H9 (cell line): ENCODE measurements around the gene CRYBA1. TPM values are rescaled to one million over a fixed set of nuclear protein-coding genes. Genes with fewer than 3 reads are reported as not detected.

Experiments used
- DNase-seq: peaks from one replicate; pipeline ENCODE4 v3.0.0-alpha.2; 2017
- H2AFZ ChIP-seq: one replicate; pipeline ENCODE4 v1.6.1; 2013; ENCODE audit warnings: mild to moderate bottlenecking, low read length, control low read depth, moderate library complexity
- H2AK5ac ChIP-seq: 2 replicates; pipeline ENCODE4 v1.6.1; 2013; ENCODE audit warnings: low read length, control low read depth, mixed read lengths; ENCODE audit not compliant: insufficient read length
- H2BK120ac ChIP-seq: one replicate; pipeline ENCODE4 v1.6.1; 2013; ENCODE audit warnings: low read depth, mild to moderate bottlenecking, low read length, control low read depth, inconsistent platforms; ENCODE audit not compliant: poor library complexity, severe bottlenecking
- H2BK12ac ChIP-seq: 2 replicates; pipeline ENCODE4 v1.6.1; 2013; ENCODE audit warnings: low read length, control low read depth, mixed read lengths, low read depth; ENCODE audit not compliant: insufficient read length
- H2BK15ac ChIP-seq: 2 replicates; pipeline ENCODE4 v1.6.1; 2013; ENCODE audit warnings: low read depth, low read length, control low read depth
- H2BK20ac ChIP-seq: one replicate; pipeline ENCODE4 v1.6.1; 2013; ENCODE audit warnings: low read depth, mild to moderate bottlenecking, low read length, control low read depth, inconsistent platforms; ENCODE audit not compliant: poor library complexity, severe bottlenecking
- H2BK5ac ChIP-seq: 2 replicates; pipeline ENCODE4 v1.6.1; 2013; ENCODE audit warnings: low read length, control low read depth, mixed read lengths; ENCODE audit not compliant: insufficient read length
- H3K14ac ChIP-seq: 2 replicates; pipeline ENCODE4 v1.6.1; 2013; ENCODE audit warnings: low read length, control low read depth; ENCODE audit not compliant: insufficient read depth
- H3K18ac ChIP-seq: 2 replicates; pipeline ENCODE4 v1.6.1; 2013; ENCODE audit warnings: low read depth, mild to moderate bottlenecking, mixed read lengths, low read length, control low read depth; ENCODE audit not compliant: insufficient read length
- H3K23ac ChIP-seq: 2 replicates; pipeline ENCODE4 v1.6.1; 2013; ENCODE audit warnings: low read length, control low read depth, mixed read lengths, low read depth; ENCODE audit not compliant: insufficient read length
- H3K23me2 ChIP-seq: 2 replicates; pipeline ENCODE4 v1.6.1; 2013; ENCODE audit warnings: low read depth, mild to moderate bottlenecking, mixed read lengths, low read length, control low read depth; ENCODE audit not compliant: insufficient read length, poor library complexity, severe bottlenecking
- H3K27ac ChIP-seq: 2 replicates; pipeline ENCODE4 v1.5.1; 2013; ENCODE audit warnings: low read length, control low read depth, mixed read lengths, low read depth; ENCODE audit not compliant: insufficient read length
- H3K27me3 ChIP-seq: 2 replicates; pipeline ENCODE4 v1.6.1; 2013; ENCODE audit warnings: low read length, control low read depth, inconsistent platforms; ENCODE audit not compliant: insufficient read depth
- H3K4ac ChIP-seq: 2 replicates; pipeline ENCODE4 v1.6.1; 2013; ENCODE audit warnings: low read depth, mild to moderate bottlenecking, control low read depth, inconsistent platforms, low read length, moderate library complexity
- H3K4me1 ChIP-seq: 2 replicates; pipeline ENCODE4 v1.6.1; 2013; ENCODE audit warnings: low read length, control low read depth, inconsistent platforms; ENCODE audit not compliant: insufficient read depth
- H3K4me2 ChIP-seq: 2 replicates; pipeline ENCODE4 v1.6.1; 2013; ENCODE audit warnings: low read length, control low read depth, mixed read lengths; ENCODE audit not compliant: insufficient read length, insufficient read depth
- H3K56ac ChIP-seq: 2 replicates; pipeline ENCODE4 v1.6.1; 2013; ENCODE audit warnings: low read depth, mild to moderate bottlenecking, mixed read lengths, low read length, control low read depth; ENCODE audit not compliant: insufficient read length
- H3K79me1 ChIP-seq: 2 replicates; pipeline ENCODE4 v1.6.1; 2013; ENCODE audit warnings: low read depth, mild to moderate bottlenecking, moderate library complexity, low read length, control low read depth, inconsistent platforms; ENCODE audit not compliant: insufficient read depth, poor library complexity, severe bottlenecking
- H3K79me2 ChIP-seq: 2 replicates; pipeline ENCODE4 v1.6.1; 2013; ENCODE audit warnings: low read length, control low read depth, inconsistent platforms; ENCODE audit not compliant: insufficient read depth
- H3K9ac ChIP-seq: 2 replicates; pipeline ENCODE4 v1.6.1; 2013; ENCODE audit warnings: low read length, control low read depth, mixed read lengths; ENCODE audit not compliant: insufficient read length; ENCODE audit errors: extremely low read depth
- H3K9me3 ChIP-seq: one replicate; pipeline ENCODE4 v1.6.1; 2013; ENCODE audit warnings: low read depth, low read length, inconsistent platforms; ENCODE audit not compliant: control insufficient read depth
- H3T11ph ChIP-seq: one replicate; pipeline ENCODE4 v1.6.1; 2013; ENCODE audit warnings: mild to moderate bottlenecking, low read length, control low read depth, inconsistent platforms
- H4K20me1 ChIP-seq: one replicate; pipeline ENCODE4 v1.6.1; 2013; ENCODE audit not compliant: control insufficient read depth, insufficient read length, insufficient read depth
- H4K5ac ChIP-seq: 2 replicates; pipeline ENCODE4 v1.6.1; 2013; ENCODE audit warnings: low read depth, mild to moderate bottlenecking, mixed read lengths, low read length, control low read depth; ENCODE audit not compliant: insufficient read length
- H4K8ac ChIP-seq: replicated peaks from 2 replicates; pipeline ENCODE4 v1.6.1; 2013; ENCODE audit warnings: low read length, control low read depth, mixed read lengths, low read depth; ENCODE audit not compliant: insufficient read length
- H4K91ac ChIP-seq: 2 replicates; pipeline ENCODE4 v1.6.1; 2013; ENCODE audit warnings: low read depth, mild to moderate bottlenecking, moderate library complexity, mixed read lengths, low read length, control low read depth; ENCODE audit not compliant: insufficient read length
- H3K27ac Mint-ChIP-seq, 3 experiments: 2 replicates in 2 of 3; 3 replicates in 1 of 3; pipeline ENCODE4 v1.8.0; 2020 to 2021; ENCODE audit warnings: mixed read lengths in 3 of 3, mild to moderate bottlenecking in 1 of 3, moderate library complexity in 1 of 3
- H3K27me3 Mint-ChIP-seq: 2 replicates; pipeline ENCODE4 v1.8.0; 2021; ENCODE audit warnings: low read depth, mild to moderate bottlenecking, moderate library complexity, mixed read lengths
- H3K36me3 Mint-ChIP-seq, 3 experiments: 2 replicates in 2 of 3; 3 replicates in 1 of 3; pipeline ENCODE4 v1.8.0; 2020 to 2021; ENCODE audit warnings: low read depth in 3 of 3, mixed read lengths in 3 of 3; ENCODE audit not compliant: insufficient read depth in 1 of 3
- H3K4me1 Mint-ChIP-seq, 2 experiments: 2 replicates each; pipeline ENCODE4 v1.8.0; 2020; ENCODE audit warnings: mixed read lengths in 2 of 2
- H3K4me3 Mint-ChIP-seq, 2 experiments: 2 replicates in 1 of 2; 3 replicates in 1 of 2; pipeline ENCODE4 v1.8.0; 2020 to 2021; ENCODE audit warnings: mild to moderate bottlenecking in 2 of 2, mixed read lengths in 2 of 2, moderate library complexity in 1 of 2
- H3K9me3 Mint-ChIP-seq, 2 experiments: 2 replicates in 1 of 2; 3 replicates in 1 of 2; pipeline ENCODE4 v1.8.0; 2020; ENCODE audit warnings: mild to moderate bottlenecking in 2 of 2, mixed read lengths in 2 of 2, moderate library complexity in 1 of 2
- CTCF ChIP-seq: fragments of 200-600 bp; sonication (generic); conservative IDR thresholded peaks from 3 replicates; pipeline ENCODE4 v1.8.0; 2021; ENCODE audit warnings: antibody characterized with exemption, mild to moderate bottlenecking
- WGBS: extraction: QIAGEN DNeasy Blood & Tissue Kit; methylation state at CpG from one replicate; pipeline ENCODE4 v1.1.7; 2013; ENCODE audit warnings: missing lambda C conversion rate, low lambda C conversion rate, mixed read lengths; ENCODE audit not compliant: insufficient read length; ENCODE audit errors: extremely low coverage; 5-methylcytosine and 5-hydroxymethylcytosine counted together
- total RNA-seq: library from RNA; stranded (reverse); gene quantifications from 2 replicates; pipeline ENCODE4 v1.2.1, GENCODE V29; 2021

Gene CRYBA1
- total RNA-seq, 1 experiment from 2014 or later: not detected

DNA sequence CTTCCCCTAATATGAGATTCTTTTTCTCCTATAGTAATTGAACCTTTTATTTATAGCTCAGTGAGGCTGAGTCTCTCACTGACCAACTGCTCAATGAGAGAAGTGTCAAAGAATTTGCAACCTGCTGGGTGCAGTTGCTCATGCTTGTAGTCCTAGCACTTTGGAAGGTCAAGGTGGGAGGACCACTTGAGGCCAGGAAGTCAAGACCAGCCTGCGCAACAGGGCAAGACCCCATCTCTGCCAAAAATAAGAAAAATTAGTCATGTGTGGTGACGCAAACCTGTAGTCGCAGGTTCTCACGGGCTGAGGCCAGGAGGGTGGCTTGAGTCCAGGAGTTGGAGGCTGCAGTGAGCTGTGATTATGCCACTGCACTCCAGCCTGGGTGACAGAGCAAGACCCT lies 30.9 kb upstream of the CRYBA1 start:
- H3K9ac ChIP-seq: no peak overlapping the region
- no peak overlapping the region for H2BK5ac ChIP-seq
- no peak overlapping the region for H3K14ac ChIP-seq
- no peak overlapping the region for H2BK20ac ChIP-seq
- no peak for DNase-seq
- H3K9me3 ChIP-seq: no peaks in the 10 kb centered on the region
- H3K27ac Mint-ChIP-seq: peak overlapping the region in 1 of 3 experiments; percentile 86; a peak in 1 of 7 replicates
- no peak overlapping the region for H4K5ac ChIP-seq
- H2AFZ ChIP-seq: no peak overlapping the region
- no peaks in the 10 kb centered on the region for H3K9me3 Mint-ChIP-seq
- H3K27me3 ChIP-seq: no peaks in the 10 kb centered on the region
- no peak overlapping the region for H3K4ac ChIP-seq
- H3K79me2 ChIP-seq: no peaks in the 10 kb centered on the region
- H3K27ac ChIP-seq: no peak overlapping the region
- H3K4me3 Mint-ChIP-seq: no peak overlapping the region
- H3K4me1 ChIP-seq: no peaks in the 10 kb centered on the region
- no peaks in the 10 kb centered on the region for H3K79me1 ChIP-seq
- no peak overlapping the region for H4K8ac ChIP-seq
- H3T11ph ChIP-seq: no peak overlapping the region
- H2BK120ac ChIP-seq: no peak overlapping the region
- no peak overlapping the region for H2BK15ac ChIP-seq
- H3K4me1 Mint-ChIP-seq: peaks cover 6 to 10% of the 10 kb centered on the region in 2 experiments
- no peak overlapping the region for H2AK5ac ChIP-seq
- no peaks in the 10 kb centered on the region for H4K20me1 ChIP-seq
- TF ChIP-seq CTCF: no peak
- no peak overlapping the region for H2BK12ac ChIP-seq
- H3K23ac ChIP-seq: no peak overlapping the region
- no peak overlapping the region for H3K56ac ChIP-seq
- WGBS: no CpG with 5 or more reads among the region's 4 CpGs
- no peaks in the 10 kb centered on the region for H3K23me2 ChIP-seq
- no peaks in the 10 kb centered on the region; a peak in 1 of 7 replicates for H3K36me3 Mint-ChIP-seq
- no peak overlapping the region for H4K91ac ChIP-seq
- no peak overlapping the region for H3K18ac ChIP-seq
- no peak overlapping the region for H3K4me2 ChIP-seq
- no peaks in the 10 kb centered on the region for H3K27me3 Mint-ChIP-seq
